Peyer's patch (tissue), 4 donors: ENCODE measurements around the gene TTLL5.

Experiments used
- CTCF ChIP-seq, 6 experiments: fragments of 450-650 bp in 4 of 6; fragments of 200-600 bp in 2 of 6; sonication (generic) in 1 of 6; IDR thresholded peaks; one replicate each; pipeline ENCODE4 v1.5.1; 2017 to 2019; ENCODE audit warnings: antibody characterized with exemption in 6 of 6, mild to moderate bottlenecking in 3 of 6, moderate library complexity in 1 of 6
- POLR2A ChIP-seq, 2 donors: fragments of 450-650 bp; IDR thresholded peaks; one replicate each; pipeline ENCODE4 v1.5.1; 2017; ENCODE audit warnings: antibody characterized with exemption in 2 of 2, mild to moderate bottlenecking in 2 of 2, moderate library complexity in 2 of 2

DNA sequence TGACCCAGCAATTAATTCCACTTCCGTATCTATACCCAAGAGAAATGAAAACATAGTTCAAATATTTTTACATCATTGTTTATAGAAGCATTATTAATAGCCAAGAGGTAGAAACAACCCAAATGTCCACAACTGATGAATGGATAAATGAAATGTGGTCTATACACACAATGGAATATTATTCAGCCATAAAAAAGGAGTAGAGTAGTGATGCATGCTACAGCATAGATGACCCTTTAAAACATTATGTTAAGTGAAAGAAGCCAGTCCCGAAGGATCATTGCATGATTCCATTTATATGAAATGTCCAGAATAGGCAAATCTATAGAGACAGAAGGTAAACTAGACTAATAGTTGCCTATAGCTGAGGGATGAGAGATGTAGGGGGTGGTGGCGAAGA, 291.4 kb downstream of the TTLL5 start:
- TF ChIP-seq CTCF (IDR thresholded peaks at IDR 0.05), result no peak
- no peak for TF ChIP-seq POLR2A (IDR thresholded peaks at IDR 0.05)
